Measurements from ENCODE around the gene THEMIS.

DNA sequence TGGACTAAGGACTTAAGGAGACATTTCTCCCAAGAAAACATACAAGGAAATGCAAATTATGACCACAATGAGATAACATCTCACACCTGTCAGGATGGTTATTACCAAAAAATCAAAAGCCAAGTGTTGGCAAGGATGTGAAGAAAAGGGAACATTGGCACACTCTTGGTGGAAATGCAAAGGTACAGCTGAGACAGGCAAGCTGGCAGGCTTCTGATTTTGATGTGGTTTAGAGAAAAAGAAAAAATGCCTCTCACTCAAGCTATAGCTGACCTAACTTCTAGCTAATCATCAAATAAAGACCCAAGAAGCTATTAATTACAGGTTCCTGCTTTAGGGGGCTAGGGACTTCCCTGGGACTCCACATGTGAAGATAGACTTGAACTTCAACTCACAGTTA, 139.8 kb downstream of the THEMIS start:
- no peak for TF ChIP-seq POLR2A (IDR thresholded peaks at IDR 0.05)
- no peak for TF ChIP-seq CTCF (IDR thresholded peaks at IDR 0.05)

Data from heart left ventricle (tissue), 13 donors.